Cardiac muscle cell (in vitro differentiated cells and primary cell): ENCODE data around the gene SERPINF2. TPM values are rescaled to one million over a fixed set of nuclear protein-coding genes. Genes with fewer than 3 reads are reported as not detected.
"Not testable (repeated sequence)": the region's sequence is repeated elsewhere in the genome, so short reads cannot be mapped to it uniquely, and the experiment has no call there.

Source experiments
- DNase-seq, 2 donors: peaks; one replicate each; pipeline versions ENCODE4 v3.0.0 to v3.0.0-alpha.2; 2010 to 2017; ENCODE audit warnings: low read depth in 1 of 2, low spot score in 1 of 2
- H3K27ac ChIP-seq: fragments of 200-600 bp; sonication (generic); 2 replicates; pipeline ENCODE4 v1.5.1; 2016
- H3K27me3 ChIP-seq: fragments of 200-600 bp; sonication (generic); 2 replicates; pipeline ENCODE4 v1.6.0; 2016; ENCODE audit warnings: control low read depth
- H3K36me3 ChIP-seq: fragments of 200-600 bp; sonication (generic); 2 replicates; pipeline ENCODE4 v1.5.1; 2016; ENCODE audit warnings: control low read depth
- H3K4me1 ChIP-seq: fragments of 200-600 bp; sonication (generic); 2 replicates; pipeline ENCODE4 v1.8.1; 2017; ENCODE audit warnings: low read depth, mild to moderate bottlenecking, mixed run types
- H3K4me3 ChIP-seq: fragments of 200-600 bp; sonication (generic); 2 replicates; pipeline ENCODE4 v1.5.1; 2016; ENCODE audit warnings: mild to moderate bottlenecking
- H3K9me3 ChIP-seq: fragments of 200-600 bp; sonication (generic); 2 replicates; pipeline ENCODE4 v1.5.1; 2017; ENCODE audit warnings: low read depth, mild to moderate bottlenecking, control low read depth
- polyA plus RNA-seq: library from polyadenylated mRNA; unstranded; fragments of >200 nt; fragmentation: Nextera tagmentation; extraction: Ambion mirVana; gene quantifications from 2 replicates; pipeline ENCODE4 v1.2.1, GENCODE V29; 2016
- total RNA-seq: library from RNA; depleted of rRNA; stranded (reverse); fragments of >200 nt; gene quantifications from 2 replicates; pipeline ENCODE4 v1.2.3, GENCODE V29; 2016
- TF ChIP-seq, protein P1 (sequence below): IDR thresholded peaks from 2 replicates; pipeline ENCODE4 v1.5.1; 2012; ENCODE audit warnings: low read depth, mild to moderate bottlenecking, low read length

Gene SERPINF2
- total RNA-seq (2.2 TPM in 1 of 2 replicates, not detected in the other), polyA plus RNA-seq (not detected in 2 replicates)

DNA sequence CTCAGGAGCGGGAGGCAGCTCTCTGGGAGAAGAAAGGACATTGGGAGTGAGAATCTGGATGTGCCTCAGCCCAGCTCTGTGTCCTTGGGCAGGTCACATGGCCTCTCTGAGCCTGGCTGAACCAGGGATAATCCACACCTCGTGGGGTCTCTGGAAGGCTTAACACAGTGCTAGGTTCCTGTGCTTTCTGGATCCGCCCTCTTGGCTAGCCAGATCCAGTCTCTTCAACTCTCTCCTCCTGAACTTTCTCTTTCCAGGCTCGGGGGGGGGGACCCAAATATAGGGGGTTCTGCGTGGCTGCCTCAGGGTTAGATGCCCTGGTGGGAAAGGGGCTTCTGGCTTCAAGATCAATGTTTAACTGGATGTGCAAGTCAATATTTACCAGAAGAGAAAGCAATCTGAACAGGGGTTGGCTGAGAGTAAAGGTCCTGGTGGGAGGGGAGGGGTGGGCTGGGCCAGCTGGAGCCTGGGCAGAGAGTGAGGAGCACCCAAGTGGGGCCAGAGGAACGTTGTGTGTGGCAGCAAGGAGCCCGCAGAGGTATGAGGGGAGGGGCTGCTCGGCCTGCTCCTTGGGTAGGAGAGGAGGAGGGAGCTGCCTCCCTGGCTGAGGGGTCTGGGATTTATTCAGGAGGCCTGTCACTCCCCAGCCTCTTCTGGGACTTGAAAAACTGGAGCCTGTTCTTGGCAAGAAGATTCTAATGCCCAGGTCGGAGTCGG, at the start of gene SERPINF2:
Gene SERPINF2 (plus strand): TSS at position 501 of the 717 bp plus-strand sequence. CDS start 2,125 bp downstream, outside the sequence.
- Histone ChIP-seq H3K9me3 (no peaks in the 10 kb centered on the region), H3K36me3 (no peaks in the 10 kb centered on the region), H3K4me1 (no peaks in the 10 kb centered on the region), H3K27me3 (no peaks in the 10 kb centered on the region), H3K27ac (peak within 1 kb of the TSS; percentile 34), H3K4me3 (no peak within 1 kb of the TSS)
- DNase-seq, result no peak
- TF ChIP-seq, protein P1, sequence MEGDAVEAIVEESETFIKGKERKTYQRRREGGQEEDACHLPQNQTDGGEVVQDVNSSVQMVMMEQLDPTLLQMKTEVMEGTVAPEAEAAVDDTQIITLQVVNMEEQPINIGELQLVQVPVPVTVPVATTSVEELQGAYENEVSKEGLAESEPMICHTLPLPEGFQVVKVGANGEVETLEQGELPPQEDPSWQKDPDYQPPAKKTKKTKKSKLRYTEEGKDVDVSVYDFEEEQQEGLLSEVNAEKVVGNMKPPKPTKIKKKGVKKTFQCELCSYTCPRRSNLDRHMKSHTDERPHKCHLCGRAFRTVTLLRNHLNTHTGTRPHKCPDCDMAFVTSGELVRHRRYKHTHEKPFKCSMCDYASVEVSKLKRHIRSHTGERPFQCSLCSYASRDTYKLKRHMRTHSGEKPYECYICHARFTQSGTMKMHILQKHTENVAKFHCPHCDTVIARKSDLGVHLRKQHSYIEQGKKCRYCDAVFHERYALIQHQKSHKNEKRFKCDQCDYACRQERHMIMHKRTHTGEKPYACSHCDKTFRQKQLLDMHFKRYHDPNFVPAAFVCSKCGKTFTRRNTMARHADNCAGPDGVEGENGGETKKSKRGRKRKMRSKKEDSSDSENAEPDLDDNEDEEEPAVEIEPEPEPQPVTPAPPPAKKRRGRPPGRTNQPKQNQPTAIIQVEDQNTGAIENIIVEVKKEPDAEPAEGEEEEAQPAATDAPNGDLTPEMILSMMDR, result no peak

DNA sequence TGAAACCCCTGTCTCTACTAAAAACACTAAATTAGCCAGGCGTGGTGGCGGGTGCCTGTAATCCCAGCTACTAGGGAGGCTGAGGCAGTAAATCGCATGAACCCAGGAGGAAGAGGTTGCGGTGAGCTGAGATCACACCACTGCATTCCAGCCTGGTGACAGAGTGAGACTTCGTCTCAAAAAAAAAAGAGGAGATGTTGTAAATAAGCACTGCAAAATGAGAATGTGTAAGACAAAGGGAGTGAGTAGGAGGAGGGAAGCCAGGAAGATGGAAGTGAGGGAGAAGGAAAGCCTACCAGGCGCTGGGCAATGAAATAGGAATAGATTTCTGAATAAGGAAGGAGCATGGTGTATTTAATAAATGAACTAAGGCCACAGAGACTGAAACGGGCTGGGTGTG, 49.3 kb upstream of the SERPINF2 start:
- Histone ChIP-seq H3K9me3 (no peaks in the 10 kb centered on the region), H3K27me3 (no peaks in the 10 kb centered on the region), H3K27ac (no peak overlapping the region), H3K4me3 (no peak overlapping the region), H3K36me3 (no peaks in the 10 kb centered on the region), H3K4me1 (no peaks in the 10 kb centered on the region)
- DNase-seq, result no peak
- TF ChIP-seq, protein P1, result no peak

DNA sequence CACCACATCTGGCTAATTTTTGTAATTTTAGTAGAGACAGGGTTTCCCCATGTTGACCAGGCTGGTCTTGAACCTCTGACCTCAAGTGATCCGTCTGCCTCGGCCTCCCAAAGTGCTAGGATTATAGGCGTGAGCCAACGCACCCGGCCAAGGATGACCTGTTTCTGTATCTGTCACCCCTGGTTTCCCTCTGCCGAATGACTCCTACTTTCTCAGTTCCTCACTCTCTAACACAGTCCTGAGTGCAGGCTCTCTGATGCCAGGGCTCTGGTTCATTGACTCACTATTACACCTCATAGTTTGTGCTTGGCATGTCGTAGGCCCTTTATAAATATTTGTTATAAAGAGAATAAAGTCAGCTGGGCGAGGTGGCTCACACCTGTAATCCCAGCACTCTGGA, 47.3 kb upstream of the SERPINF2 start:
- no peaks in the 10 kb centered on the region for H3K9me3 ChIP-seq
- DNase-seq, result no peak
- H3K36me3 ChIP-seq, result no peaks in the 10 kb centered on the region
- H3K27me3 ChIP-seq, result no peaks in the 10 kb centered on the region
- no peak overlapping the region for H3K4me3 ChIP-seq
- H3K4me1 ChIP-seq, result no peaks in the 10 kb centered on the region
- no peak overlapping the region for H3K27ac ChIP-seq
- TF ChIP-seq, protein P1, result no peak

DNA sequence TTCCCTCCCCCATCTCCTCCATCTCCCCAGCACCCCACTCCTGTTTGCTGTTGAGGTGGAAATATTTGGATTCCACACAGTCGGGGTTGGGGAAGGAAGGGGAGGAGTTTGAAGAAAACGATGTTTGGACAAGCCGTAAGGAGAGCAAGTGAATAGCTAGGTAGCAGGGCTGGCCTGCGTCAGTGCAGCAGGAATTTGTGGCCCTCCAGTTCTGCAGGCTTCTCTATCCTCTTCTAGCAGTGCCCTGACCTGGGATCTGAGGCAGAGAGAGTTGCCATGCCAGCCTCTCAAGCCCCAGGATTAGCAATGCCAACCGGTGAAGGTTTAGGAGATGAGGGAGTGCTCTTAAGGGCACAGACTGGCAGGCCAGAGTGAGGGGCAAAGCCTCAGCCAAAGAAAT, 45.0 kb upstream of the SERPINF2 start:
- TF ChIP-seq, protein P1, result no peak
- H3K9me3 ChIP-seq, result no peaks in the 10 kb centered on the region

DNA sequence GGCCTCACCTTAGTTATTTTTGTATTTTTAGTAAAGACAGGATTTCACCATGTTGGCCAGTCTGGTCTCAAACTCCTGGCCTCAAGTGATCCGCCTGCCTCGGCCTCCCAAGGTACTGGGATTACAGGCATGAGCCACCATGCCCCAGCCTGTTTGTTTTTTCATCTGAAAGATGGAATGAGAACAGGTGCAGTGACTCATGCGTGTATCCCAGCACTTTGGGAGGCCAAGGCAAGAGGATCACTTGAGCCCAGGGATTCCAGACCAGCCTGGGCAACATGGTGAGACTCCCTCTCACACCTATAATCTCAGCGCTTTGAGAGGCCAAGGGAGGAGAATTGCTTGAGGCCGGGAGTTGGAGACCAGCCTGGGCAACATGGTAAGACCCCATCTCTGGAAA, 42.8 kb upstream of the SERPINF2 start:
- H3K4me3 ChIP-seq, H3K9me3 ChIP-seq, H3K27ac ChIP-seq, H3K27me3 ChIP-seq, H3K36me3 ChIP-seq, DNase-seq, H3K4me1 ChIP-seq: not testable (repeated sequence)

More for the DNA sequence above, 45.0 kb upstream of the SERPINF2 start:
- no peak for DNase-seq
- Histone ChIP-seq H3K36me3 (no peaks in the 10 kb centered on the region), H3K4me1 (no peaks in the 10 kb centered on the region), H3K27ac (no peak overlapping the region), H3K27me3 (no peaks in the 10 kb centered on the region), H3K4me3 (no peak overlapping the region)

DNA sequence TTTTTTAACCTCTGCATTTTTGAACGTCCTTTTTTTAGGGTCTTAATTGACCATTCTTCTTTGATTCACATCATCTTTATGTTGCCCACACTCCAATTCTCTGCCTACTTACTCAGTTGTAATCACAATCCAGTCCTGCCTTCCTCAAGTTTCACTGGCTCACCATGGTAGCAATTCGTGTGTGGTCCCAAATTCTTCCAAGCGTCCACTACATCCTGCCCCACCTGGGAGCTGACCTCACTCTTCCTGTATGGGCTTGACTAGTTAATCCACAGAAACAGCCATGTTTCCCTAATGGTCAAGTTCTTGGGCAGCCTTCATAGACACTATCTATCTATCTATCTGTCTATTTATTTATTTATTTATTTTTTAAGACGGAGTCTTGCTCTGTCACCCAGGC, 39.6 kb upstream of the SERPINF2 start:
- Histone ChIP-seq H3K27ac (no peak overlapping the region), H3K36me3 (no peaks in the 10 kb centered on the region), H3K4me3 (no peak overlapping the region), H3K9me3 (no peaks in the 10 kb centered on the region), H3K4me1 (no peaks in the 10 kb centered on the region), H3K27me3 (no peaks in the 10 kb centered on the region)
- TF ChIP-seq, protein P1, result no peak
- DNase-seq, result no peak
